ENCODE data around the gene SEPTIN7.
"Not testable (repeated sequence)": the region's sequence is repeated elsewhere in the genome, so short reads cannot be mapped to it uniquely, and the experiment has no call there.

SEPTIN7 gene

DNA sequence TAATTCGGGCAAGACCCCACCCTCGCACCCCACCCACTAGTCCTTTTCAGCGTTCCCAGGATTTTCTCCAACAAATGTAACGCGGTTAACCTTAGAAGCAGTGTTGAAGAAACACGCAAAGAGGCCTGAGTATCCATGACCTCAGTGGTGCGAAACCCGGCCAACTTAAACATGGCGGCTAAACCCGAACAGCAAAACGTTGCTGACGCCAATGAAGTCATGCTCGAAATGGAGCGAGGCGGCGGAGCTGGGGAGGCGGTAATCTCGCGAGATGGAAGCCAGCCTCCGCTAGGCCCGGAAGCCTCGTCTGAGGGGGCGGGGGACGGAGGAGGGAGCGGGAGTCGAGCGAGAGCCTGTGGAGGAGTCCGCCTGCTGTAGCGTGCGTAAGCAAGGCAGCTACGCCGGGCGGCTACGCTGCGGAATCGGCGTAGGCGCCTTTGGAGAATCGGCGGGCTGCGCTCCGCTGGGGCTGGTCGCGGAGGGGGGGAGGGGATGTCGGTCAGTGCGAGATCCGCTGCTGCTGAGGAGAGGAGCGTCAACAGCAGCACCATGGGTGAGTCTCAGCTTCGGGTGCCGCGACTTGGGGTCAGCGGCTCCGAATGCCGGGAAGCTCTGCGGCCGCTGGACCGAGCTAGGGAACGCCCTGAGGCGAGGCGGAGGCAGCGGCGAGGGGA lies at the start of gene SEPTIN7:
TSS of gene SEPTIN7 (plus strand) at position 340 of the 674 bp plus-strand sequence. CDS start at position 493, 153 bp downstream.
- peak; percentile 98 for DNase-seq

DNA sequence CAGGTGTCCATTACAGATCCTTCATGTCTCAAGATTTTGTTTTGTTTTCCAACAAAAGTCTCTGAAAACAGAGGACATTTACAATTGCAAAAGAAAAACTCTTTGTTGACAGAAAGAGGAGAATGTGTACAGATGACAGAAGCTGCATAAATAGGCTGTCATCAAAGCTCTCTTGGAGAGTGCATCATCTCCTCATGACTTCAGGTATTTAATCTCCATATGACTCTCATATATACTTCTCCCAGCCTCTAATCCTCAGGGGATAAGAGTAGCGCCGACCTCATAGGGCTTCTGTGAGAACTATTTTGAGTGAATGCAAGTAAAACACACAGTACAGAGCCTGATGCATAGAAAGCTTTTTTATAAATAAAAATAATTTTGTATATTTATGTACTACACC lies 48.1 kb upstream of the SEPTIN7 start:
- no peak for DNase-seq

DNA sequence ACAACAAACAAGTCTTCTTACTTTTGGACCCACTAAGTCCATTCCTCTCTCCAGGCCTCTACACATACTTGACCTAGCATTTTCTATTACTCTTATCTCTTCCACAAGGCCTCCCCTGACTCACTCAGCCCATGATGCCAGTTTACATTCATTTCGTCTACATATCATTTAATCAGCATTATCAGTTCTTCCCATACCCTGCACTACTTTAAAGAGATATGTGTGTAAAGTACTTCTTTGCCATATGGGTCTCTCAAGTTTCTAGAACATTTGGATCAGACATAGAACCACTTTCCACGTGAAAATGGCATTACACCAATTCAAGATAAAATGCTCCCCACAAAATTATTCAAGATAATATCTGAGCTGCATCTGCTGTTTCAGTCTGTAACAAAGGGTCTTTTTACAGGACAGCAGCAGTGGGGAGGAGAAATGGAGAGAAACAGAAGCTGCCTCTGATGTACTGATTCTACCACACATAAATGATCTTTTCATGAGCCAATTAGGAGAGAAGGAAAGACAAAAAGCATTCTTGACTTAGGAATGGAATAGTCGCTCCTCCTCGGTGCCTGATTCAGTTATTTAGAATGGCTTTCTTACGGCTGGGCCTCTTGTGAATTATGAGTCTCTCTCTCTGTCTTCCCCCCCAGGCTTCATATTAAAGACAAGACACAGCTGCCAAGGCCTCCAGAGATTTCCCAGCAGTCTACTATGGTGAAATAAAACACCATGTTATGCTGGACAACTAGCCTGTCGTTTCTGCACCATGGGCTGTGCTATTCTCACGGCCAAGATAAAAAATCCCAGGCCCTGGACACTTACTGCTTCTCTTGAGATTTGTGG lies 46.9 kb upstream of the SEPTIN7 start:
- DNase-seq: no peak

DNA sequence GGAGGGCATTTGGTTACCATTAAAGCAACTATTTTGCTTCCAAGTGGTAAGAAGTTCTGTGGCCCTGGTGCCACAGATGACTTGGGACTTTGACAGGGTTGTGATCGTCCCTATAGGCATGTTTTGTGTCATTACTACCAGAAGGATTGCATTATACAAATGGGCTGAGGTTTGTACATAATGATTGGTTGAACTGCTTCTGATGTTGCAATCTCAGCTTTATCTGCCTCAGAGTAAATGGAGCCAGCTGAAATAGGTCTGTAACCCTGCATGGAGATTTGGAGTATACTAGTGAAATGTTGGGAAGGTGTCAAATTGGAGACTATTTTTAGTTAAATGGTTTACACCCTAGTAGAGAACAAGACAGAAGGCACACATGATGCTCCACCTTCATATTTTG lies 46.1 kb upstream of the SEPTIN7 start:
- no peak for DNase-seq

DNA sequence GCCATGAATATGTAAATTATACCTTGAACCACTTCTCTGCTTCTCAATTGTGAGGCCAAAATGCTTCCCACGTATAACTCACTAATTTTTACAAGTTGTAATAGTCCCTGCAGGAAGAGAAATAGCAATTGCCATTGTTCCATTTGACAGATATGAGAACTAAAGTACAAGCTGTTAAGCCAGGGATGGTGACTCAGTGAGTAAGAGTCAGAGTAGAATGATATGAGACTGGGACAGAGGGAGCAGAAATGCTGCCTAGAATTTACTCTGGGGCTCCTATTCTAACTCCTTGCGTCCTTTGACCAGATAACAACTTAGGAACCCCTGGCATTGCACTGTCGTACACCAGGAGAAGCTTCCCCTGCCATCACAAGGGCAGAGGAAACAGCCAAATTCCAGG lies 45.1 kb upstream of the SEPTIN7 start:
- no peak for DNase-seq

DNA sequence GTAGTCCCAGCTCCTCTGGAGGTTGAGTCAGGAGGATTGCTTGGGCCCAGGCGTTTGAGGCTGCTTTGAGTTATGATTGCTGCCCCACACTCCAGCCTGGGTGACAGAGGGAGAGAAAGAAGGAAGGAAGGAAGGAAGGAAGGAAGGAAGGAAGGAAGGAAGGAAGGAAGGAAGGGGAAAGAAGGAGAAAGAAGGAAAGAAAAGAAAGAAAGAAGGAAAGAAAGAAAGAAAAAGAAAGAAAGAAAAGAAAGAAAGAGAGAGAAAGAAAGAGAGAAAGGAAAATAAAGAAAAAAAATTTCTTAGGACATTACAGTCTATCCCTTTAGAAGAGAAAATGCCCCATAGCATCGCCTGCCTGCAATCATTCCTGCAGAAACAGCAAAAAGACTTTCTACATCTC lies 44.4 kb upstream of the SEPTIN7 start:
- not testable (repeated sequence) for DNase-seq

DNA sequence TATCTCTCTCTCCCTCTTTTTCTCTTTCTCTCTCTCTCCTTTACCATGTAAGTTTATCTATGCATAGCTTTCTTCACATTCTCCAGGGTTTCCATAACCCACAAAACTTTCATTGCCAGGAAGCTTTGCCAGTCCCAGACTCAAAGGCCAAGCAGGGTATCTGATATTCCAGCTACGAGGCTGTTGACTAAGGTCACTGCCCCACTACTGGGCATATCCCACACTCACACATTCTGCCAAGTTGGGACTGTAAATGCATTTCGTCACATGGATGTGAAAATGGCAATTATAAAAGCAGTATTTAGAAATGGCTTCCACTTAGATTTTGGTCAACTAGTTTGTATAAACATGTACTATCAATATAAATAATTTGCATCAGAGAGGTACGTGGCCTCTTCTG lies 43.3 kb upstream of the SEPTIN7 start:
- no peak for DNase-seq

DNA sequence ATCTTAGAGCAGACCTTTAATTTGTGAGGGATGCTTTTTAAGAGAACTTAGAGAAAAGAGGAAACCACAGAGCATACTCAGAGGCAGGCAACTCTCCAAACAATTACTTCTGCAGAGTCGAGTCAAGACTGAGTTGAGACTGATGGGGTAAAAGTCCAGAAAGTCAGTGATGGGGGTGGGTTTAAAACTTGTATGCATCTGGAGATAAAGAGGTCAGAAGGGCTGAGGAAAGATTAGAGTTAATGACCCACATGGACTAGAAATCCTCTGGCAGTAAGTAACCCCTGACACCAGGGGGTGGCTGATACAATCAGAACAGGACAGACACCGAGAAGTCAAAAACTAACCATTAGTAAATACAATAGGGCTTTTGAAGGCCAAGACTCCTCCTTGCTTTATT lies 42.4 kb upstream of the SEPTIN7 start:
- no peak for DNase-seq

DNA sequence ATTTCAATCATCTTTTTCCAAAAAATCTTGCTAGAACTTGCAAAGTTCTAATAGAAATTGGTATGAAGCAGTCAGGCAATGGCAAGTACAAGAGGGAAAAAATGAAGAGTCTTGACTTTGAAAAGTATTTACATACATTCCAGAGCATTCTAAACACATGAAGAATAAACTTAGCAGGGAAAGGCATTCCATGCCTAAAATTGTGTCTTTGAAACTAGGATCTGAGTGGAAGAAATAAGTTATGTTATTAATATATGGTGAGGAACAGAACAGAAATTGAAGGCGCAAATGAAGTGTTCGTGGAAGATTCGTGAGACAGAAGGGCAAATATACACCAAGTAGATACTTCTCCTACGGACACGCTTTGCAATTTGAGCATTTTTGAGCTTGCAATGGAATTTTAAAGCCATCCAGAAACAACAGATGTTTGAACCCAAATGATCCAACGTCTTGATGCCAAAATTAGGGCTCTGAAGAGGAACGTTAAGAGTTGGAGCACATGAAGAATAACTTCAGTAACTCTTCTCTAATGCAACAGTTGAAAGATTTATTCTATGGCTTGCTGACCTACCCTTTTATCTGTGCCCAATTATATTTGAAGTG lies 40.6 kb upstream of the SEPTIN7 start:
- DNase-seq: no peak

DNA sequence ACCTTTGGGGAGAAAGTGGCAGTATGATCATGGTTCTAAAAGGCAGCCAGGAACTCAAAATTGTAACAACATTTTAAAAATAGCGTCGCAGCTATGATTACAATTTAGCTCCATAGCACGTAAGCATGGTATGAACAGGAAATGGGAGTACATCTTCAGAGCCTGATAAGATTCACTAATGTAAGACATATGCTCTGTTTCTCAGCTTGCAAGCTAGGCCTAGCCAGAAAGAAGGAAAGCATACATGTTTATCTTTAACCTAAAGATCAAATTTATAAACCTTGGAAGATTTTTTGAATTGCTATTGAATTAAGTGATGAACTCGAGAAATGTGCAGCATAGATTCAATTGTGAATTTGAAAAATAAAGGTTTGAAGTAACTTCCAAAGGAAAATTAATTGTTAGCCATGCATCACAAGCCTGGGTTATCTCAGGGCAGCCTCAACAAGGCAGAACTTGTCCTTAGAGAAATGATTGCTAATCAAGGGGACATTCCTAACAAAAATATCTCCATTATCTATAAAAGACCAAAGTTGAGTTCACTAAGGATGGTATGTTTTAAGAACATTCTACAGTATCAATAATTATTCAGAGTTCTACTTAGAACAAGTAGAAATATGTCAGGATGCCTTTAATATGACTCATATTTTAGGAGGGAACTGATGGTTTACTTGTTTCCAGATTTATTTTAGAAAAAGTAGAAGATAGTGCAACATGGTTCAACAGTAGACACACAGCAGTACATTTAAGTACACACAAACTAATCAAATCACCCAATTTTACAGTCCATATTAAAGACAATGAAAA lies 38.8 kb upstream of the SEPTIN7 start:
- DNase-seq: no peak

DNA sequence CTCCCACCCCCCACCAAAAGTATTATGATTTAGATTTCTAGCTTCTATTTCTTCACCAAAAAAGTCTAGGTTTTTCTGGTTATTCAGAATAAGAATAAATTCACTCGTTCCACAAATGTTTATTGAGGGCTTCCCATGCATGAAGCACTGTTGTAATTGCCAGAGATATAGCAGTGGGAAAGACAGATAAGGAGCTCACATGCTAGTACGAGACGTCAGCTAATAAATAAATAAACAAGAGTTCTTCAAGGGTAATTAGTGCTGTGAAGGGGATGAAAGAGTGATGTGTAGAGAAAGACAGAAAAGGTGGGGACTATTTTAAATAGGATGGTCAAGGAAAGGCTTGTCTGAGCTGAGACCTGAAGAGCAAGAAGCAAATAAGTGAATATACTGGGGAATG lies 38.1 kb upstream of the SEPTIN7 start:
- no peak for DNase-seq

DNA sequence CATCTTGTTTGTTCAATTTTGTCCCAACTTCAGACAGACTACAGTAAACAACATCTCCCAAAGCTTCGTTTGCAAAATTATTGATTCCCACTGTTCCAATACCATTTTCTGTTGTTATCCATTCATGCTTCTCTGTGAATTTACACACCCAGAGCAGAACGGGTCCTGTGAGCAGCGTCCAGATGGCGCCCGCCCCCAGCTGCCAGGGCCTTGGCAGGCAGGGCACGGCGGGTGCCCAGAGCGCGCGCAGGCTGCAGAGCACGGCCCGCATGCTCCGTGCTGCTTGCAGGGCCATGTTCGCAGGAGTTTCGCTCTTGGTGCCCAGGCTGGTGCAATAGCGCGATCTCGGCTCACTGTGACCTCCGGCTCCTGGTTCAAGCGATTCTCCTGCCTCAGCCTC lies 32.5 kb upstream of the SEPTIN7 start:
- DNase-seq: no peak

DNA sequence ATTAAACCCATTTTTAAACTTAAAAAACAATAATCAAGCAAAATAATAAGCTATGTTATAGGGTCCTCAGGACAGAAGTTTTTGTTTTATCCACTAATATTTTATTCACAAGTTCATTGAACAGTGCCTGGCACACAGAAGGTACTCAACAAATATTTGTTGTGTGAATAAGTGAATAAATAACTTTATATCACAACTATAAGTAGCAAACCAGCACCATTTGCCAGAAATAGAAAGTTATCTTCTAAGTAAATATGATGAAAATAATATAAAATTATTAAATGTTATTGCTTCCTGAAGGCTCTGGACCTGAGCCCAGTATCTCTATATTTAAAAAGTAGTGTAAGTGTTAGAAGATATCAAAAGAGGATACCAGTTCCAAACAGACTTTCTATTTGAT lies 29.1 kb upstream of the SEPTIN7 start:
- DNase-seq: no peak

DNA sequence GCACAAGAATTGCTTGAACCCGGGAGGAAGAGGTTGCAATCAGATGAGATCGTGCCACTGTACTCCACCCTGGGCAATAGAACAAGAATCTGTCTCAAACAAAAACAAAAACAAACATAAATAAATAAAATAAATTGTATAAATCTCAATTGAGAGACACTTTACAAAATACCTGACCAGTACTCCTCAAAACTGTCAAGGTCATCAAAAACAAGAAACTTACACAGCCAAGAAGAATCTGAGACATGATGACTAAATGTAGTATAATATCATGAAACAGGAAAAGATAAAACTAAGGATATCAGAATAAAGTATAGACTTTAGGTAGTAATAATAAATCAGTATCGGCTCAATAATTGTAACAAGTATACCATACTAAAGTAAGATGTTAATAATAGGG lies 26.9 kb upstream of the SEPTIN7 start:
- no peak for DNase-seq

DNA sequence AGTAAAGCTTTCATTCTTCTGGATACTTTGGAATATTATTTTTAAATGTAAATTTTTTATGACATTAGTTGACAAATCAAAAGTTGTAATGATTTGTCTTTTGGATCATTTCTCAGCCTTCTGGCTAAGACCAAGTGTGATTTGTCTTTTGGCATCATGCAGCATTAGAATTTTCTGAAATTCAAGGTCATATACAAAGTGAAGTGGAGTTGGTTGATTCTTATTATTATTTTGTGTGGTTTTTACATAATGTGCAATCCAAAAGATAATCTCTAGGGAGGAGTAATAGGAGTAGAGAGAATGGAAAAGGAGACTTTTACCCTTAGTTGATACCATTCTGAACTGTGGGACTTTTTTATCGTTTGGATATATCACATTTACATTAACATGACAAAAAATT lies 24.2 kb upstream of the SEPTIN7 start:
- no peak for DNase-seq

DNA sequence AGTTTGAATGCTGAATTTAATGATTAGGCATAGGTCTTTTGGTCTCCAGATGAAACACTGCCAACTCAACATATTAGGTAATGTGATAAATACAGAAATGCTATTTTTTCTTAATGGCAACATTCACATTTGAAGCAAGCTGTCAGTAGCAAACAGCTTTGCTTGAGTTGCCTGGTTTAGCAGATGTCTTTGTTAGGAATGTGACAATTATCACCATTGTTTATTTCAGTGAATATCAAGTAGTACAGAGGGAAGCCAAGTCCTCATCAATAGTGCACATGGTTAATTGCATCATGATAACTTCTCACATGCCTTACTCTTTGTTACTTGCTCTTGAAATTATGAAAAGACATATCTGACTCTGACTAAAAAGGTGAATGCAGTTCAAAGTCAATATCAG lies 23.7 kb upstream of the SEPTIN7 start:
- no peak for DNase-seq

DNA sequence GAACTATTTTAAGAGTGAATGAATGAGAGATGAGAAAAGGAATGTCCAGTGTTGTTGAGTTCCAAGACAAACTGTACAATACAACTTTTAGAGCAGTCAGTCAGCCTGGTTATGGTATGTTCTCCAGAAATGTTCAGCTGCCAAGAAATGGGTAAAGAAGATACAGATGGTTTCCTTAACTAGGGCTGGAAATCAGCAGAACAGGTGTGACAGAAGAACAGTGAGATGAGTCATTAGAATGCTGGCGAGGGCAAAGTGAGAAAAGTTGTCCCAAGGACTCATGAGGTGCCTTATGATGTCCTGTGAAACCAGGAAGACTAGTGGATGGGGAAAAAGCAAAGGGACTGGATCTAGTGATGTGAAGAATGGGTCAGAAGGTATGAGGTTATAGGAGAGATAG lies 20.8 kb upstream of the SEPTIN7 start:
- no peak for DNase-seq

DNA sequence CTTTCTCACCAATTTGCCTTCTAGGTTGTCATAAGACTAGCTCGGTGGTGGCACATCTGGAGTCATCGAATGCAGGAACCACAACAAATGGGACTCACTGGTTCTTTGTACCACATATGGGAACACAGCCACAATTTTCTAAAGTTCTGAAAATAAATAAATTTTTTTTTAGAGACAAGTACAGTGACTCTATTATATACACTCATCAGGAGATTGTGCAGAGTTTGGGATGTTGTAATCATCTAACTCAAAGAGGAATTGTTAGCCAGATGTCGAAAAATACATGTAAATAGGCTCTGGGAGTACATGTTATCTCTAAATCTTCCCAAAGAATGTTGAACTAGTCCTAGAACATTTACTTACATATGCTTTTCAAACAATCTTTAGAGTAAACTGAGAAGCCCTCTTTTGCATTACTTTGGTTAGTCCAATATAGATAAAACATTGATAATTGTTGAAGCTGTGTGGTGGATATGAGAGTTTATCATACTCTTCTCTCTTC lies 19.6 kb upstream of the SEPTIN7 start:
- DNase-seq: no peak

DNA sequence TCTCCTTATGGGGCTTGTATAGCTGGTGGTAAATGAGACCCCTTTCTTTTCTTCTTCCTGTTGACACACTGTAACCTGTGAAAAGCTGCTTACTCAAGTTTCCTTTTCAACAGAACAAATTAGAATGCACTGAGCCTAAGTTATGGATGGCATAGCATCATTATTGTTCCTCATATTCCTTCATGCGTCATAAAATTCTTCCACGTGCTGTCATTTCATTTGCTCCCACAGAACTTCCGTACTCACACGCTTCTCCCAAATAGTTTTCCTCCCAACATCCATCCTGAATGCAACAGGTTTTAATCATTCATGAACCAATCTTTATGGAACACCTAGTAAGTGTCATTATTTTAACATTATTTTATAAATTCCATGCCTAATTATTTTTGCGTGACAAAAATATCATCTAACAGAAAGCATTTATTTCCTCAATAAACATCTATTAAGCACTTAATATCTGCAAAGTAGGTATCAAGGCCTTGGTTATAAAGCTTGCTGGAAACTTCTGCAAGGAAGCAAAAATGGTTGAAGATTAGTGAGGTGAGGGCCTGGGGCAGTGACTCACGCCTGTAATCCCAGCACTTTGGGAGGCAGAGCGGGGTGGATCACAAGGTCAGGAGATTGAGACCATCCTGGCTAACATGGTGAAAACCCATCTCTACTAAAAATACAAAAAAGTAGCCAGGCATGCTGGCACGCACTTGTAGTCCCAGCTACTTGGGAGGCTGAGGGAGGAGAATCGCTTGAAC lies 18.9 kb upstream of the SEPTIN7 start:
- DNase-seq: no peak

DNA sequence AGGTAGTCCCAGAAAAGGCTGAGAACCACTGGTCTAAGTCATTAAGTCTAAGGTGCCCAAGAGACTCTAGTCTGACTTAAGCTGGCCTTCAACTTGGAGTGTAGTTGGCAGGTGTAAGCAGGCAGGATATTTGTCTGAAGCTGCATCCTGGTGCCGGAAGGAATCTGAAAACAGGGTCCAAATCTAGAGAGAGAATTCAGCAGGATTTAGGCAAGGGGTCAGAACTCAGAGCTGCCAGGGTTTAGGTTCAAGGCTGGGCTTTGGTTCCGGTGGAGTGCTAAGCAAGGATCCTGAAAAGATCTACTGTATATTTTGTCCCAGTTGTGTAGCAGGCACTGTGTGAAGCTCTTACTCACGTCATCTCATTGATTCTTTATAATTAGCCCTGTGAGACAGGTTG lies 16.5 kb upstream of the SEPTIN7 start:
- DNase-seq: no peak

DNA sequence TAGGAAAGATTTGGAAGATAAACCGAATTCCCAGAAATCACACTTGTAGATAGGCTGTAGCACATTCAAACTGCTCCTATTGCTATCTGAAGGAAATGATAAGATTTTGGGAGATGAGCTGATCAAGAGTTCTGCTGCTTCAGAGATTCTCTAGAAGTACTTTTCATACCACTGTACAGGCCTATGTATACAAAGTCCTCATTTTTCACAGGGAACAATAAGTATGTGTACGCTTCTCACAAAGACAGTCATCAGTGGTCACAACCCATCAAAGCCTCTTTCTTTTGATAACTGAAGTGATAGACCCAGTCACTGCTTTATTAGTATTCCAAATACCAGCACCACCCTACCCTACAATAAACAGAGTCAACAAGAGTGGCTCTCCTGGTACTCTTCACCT lies 15.6 kb upstream of the SEPTIN7 start:
- DNase-seq: no peak

DNA sequence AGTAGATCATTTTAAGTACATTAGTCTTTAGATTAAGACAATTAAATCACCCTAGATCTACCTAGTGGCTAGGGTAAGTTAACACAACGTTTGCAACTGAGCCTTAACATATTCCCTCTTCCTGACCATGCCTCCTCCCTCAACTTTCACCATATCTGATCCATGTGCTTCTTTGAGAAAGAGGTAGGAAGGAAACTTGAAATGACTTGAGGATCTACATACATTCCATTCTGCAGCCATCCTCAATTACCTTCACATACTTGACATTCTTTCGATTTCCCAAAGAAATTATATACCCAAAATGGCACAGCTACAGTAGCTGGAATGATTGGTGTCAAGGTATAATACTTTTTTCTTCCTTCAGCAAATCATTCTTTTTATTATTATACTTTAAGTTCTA lies 12.9 kb upstream of the SEPTIN7 start:
- no peak for DNase-seq
